ENCODE results near the gene CFAP53. TPM values are rescaled to one million over a fixed set of nuclear protein-coding genes. Genes with fewer than 3 reads are reported as not detected.
"Not testable (repeated sequence)": the region's sequence is repeated elsewhere in the genome, so short reads cannot be mapped to it uniquely, and the experiment has no call there.

CFAP53 gene
- total RNA-seq, 1 donor from 2014 or later = 1.2 TPM

GRCh38 chr18:50274044-50274442 is 7.7 kb upstream of the CFAP53 start:
- FAIRE-seq (no peak), DNase-seq (ENCODE audit: low spot score in 2 of 2) (no peak)

DNA sequence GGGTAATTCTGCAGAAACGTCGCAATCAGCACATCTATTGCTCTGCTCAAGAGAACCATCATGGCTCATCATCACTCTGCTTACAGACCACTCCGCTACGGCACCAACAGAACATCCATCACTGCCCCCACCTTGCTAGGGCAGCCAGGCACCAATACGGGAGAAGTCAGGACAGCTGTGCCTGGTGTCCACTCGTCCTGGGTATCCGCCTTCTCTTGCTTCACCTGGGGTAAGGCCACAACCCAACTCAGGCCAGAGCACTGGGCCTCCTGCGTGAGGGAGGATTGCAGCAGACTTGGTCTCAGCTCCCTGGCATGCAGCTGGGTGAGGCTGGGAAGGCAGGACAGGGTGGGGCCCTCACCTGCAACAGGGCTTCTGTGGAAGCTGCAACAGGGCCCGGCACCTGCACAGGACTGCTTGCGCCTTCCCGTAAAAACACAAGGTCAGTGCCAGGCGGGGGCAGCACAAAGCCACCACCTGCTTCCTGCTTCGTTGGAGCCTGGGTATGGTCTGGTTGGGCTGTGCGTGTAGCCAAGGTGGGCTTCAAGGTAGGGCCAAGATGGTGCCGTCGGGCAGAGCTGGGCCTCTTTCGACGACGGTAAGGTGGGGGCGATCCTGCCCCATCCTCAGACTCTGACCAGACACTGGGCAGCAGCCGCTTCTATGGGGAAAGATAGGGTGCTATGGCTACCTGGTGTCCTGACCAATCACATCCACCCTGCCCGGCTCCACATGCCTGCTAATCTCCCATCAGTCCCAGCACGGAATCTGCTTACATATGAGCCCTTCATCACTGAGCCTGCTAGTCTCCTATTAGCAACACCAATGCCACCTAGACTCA is 7.1 kb upstream of the CFAP53 start:
- DNase-seq (ENCODE audit: low spot score in 2 of 2) (no peak), FAIRE-seq (no peak)

DNA sequence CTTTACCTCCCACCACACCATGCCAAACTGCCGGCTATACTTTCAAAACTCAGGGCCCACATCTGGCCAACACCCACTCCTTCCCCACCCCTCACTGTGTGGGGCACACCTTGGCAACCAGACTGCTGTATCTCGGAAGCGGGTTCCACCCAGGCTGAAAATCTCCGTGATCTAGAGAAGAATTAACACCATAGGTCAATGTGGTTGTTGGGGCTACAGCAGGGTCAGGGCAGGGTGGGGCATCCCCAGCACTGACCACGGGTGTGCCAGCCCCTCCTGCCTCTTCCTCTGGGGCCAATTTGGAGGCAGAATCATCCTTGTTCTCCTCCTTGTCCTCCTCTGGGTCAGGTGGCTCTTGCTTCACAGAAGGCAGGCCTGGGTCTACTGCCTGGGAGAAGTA is 6.3 kb upstream of the CFAP53 start:
- no peak for DNase-seq (ENCODE audit: low spot score in 2 of 2)
- FAIRE-seq = no peak

- FAIRE-seq (no peak), DNase-seq (ENCODE audit: low spot score in 2 of 2) (peak in 1 of 2 donors; percentile 74)
These were observed 1.9 kb upstream of the CFAP53 start for GRCh38 chr18:50268022-50268747.

GRCh38 chr18:50262977-50263376 is 3.3 kb downstream of the CFAP53 start:
- DNase-seq (ENCODE audit: low spot score in 2 of 2) (no peak), FAIRE-seq (no peak)

- FAIRE-seq (no peak), DNase-seq (ENCODE audit: low spot score in 2 of 2) (no peak)
These were observed 15.4 kb downstream of the CFAP53 start for GRCh38 chr18:50250935-50251334.

GRCh38 chr18:50249576-50249975 is 16.7 kb downstream of the CFAP53 start:
- DNase-seq (ENCODE audit: low spot score in 2 of 2) = no peak
- FAIRE-seq = no peak

- no peak for FAIRE-seq
- DNase-seq (ENCODE audit: low spot score in 2 of 2) = no peak
These were observed 18.7 kb downstream of the CFAP53 start for GRCh38 chr18:50247561-50247960.

DNA sequence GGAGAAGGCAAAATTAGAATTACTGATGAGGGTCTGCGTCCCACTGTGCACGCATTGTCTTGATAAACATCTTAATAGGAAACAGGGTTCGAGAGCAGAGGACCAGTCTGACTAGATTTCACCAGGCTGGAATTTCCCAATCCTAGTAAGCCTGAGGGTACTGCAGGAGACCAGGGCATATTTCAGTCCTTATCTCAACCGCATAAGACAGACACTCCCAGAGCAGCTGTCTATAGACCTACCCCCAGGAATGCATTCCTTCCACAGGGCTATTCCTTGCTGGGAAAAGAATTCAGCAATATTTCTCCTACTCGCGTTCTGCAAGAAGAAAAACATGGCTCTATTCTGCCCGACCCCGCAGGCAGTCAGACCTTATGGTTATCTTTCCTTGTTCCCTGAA is 24.5 kb downstream of the CFAP53 start:
- not testable (repeated sequence) for FAIRE-seq; DNase-seq (ENCODE audit: low spot score in 2 of 2)

DNA sequence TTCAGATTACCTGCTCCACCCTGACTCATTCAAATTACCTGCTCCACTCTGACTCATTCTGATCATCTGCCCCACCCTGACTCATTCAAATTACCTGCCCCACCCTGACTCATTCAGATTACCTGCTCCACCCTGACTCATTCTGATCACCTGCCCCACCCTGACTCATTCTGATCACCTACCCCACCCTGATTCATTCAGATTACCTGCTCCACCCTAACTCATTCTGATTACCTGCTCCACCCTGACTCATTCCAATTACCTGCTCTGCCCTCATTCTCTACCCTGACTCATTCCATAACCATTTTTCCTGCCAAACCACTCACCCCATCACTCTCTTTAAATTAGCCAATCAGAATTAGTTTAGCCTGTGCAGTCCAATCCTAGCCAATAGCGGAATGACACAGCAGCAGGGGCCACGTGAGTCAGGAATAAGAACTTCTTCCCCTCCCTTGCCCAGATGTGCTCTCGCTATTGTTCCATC is 26.2 kb downstream of the CFAP53 start:
- DNase-seq (ENCODE audit: low spot score in 2 of 2) (no peak), FAIRE-seq (no peak)

DNA sequence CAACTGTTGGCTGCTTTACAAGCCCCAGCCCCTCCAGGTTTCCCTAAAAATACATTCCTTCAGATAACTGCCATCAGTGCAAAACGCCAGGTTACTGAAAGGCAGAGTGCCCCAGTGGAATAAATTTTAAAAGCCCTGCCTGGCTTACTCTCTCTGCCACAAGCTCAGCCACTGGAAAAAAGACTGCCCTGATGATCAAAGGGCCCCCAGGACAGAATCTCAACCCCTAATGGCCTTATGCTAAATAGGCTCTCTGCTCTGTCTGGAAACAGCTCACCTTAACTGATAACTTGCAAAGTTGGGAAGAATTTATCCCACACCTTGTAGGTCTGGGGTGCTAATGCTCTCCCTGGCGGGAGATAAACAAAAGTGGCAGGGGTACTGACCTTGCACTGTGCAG is 33.9 kb downstream of the CFAP53 start:
- DNase-seq (ENCODE audit: low spot score in 2 of 2) = no peak
- FAIRE-seq = no peak

DNA sequence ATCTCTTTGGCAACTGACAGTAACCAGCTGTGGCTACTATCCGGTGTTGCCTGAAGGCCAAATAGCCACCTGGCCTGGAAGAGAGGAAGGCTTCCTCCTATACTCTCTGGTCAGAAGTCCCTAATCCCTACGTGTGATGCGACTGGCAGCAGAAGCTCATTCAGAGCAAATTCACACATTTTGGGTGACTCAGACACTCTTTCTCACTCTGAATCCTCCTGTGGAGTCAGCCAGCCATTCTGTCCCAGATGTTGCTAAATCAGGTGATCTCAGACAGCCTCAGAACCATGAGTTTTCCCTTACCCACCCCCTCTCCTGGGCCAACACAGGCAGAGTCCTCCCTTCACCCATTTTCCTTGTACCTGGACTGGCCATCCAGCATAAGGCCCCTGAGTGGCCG is 34.7 kb downstream of the CFAP53 start:
- no peak for FAIRE-seq
- peak in 1 of 2 donors; percentile 7 for DNase-seq (ENCODE audit: low spot score in 2 of 2)

DNA sequence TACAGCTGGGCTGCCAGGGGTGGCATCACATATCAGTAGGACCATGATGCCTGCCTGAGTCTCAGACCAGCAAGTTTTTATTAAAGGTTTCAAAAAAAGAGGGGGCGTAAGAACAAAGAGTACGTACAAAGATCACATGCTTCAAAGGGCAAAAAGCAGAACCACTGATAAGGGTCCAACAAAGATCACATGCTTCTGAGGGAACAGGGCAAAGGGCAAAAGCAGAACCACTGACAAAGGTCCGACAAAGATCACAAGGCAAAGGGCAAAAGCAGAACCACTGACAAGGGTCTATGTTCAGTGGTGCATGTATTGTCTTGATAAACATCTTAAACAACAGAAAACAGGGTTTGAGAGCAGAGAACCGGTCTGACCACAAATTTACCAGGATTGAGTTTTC is 46.0 kb downstream of the CFAP53 start:
- FAIRE-seq; DNase-seq (ENCODE audit: low spot score in 2 of 2): not testable (repeated sequence)

DNA sequence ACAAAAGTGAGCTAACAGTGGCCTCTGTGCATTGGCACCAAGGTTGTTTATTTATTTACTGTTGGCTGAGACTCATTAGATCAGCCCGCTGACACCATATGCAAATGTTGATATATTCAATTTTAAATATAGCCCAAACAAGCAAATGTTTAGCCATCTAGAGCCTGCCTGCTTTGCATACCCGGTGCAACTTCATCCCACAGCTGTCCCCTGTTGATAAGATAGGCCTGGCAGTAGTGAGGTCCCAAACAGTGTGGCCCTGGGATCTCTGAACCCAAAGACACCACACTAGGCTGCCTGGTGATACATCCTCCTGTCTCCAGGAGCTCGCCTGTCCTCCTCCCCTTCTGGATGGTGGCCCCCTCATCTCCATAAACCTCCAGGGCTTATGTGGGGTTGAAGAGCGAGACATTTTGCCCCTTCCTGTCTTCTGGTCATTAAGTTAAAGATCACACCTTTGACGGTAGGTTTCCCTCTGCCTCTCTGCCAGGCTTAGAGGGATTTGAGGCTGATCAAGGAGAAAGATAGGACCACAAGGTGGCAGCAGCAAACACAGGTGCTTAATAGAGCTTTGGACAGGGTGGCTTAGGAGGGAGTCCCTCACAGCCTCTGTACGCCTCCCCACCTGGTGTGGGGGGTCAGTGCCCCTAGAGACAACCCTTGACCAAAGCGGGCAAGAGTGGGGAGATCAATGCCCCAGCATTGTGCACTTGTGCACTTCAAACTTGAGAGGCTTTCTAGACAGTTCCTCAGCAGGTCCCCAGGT is 47.7 kb downstream of the CFAP53 start:
- FAIRE-seq = no peak
- DNase-seq (ENCODE audit: low spot score in 2 of 2) = no peak

DNA sequence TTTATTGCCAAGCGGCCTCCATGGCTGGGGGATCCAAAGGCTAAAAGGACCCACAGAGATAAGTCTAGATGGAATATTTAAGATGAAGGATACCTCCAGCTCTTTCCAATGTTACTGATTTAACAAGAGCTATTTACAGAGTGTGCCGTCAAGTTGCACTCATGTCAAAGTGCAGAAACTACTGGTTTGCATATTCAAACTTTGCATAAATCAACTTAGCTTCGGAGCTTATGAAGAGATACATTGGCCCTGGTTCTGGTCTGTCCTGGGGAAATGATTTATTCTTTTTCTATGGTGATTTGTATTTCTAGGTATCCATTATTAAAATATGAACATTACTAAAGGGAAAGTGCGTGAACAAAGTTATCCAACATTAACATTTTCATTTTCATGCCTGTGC is 57.0 kb downstream of the CFAP53 start:
- FAIRE-seq (no peak), DNase-seq (ENCODE audit: low spot score in 2 of 2) (no peak)

GRCh38 chr18:50207722-50208121 is 58.6 kb downstream of the CFAP53 start:
- FAIRE-seq = no peak
- no peak for DNase-seq (ENCODE audit: low spot score in 2 of 2)

- DNase-seq (ENCODE audit: low spot score in 2 of 2) (peak in 1 of 2 donors; percentile 59), FAIRE-seq (no peak)
These were observed 62.3 kb downstream of the CFAP53 start for GRCh38 chr18:50203801-50204604.

DNA sequence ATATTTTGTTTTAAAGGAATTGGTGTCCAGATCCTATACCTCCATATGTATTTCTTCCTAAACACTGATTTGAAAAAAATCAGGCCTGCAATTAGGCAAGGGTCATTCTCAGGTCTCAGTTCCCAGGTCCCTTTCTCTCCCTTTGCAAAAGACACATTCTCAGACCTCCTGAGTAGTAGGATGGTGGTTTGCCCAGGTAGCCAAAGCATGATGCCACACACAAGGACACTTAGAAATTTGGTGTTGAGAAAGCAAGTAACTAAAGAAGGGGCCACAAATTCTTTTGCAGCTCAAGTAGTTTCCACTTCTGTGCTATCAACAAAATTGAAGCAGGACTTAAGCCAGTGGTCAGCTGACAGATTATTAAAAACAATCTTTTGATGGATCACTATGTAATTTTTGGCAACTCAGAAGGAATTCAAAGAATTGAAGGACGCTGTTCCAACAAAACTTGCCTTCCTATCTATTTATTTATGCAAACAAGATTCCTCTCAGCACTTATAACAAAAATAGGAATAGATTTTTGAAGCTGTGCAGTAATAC is 64.7 kb downstream of the CFAP53 start:
- no peak for DNase-seq (ENCODE audit: low spot score in 2 of 2)
- FAIRE-seq = no peak

DNA sequence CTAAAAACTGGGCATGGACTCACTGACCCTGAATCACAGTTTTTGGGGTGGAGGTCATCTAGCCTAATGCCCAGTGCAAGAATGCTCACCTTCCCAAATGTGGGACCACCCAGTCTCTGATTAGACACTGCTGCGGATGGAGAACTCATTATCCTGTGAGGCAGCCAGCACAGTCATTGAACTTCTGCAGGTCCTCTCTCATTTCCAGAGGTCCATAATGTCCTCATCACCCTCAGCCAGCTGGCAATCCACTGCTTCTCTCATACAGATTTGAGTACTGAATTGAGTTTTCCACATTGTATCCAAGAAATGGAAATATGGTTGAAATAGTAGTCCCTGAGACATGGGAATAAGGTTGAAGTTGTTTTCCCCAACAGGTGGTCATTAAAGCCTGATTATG is 66.4 kb downstream of the CFAP53 start:
- DNase-seq (ENCODE audit: low spot score in 2 of 2) = no peak
- FAIRE-seq = no peak

DNA sequence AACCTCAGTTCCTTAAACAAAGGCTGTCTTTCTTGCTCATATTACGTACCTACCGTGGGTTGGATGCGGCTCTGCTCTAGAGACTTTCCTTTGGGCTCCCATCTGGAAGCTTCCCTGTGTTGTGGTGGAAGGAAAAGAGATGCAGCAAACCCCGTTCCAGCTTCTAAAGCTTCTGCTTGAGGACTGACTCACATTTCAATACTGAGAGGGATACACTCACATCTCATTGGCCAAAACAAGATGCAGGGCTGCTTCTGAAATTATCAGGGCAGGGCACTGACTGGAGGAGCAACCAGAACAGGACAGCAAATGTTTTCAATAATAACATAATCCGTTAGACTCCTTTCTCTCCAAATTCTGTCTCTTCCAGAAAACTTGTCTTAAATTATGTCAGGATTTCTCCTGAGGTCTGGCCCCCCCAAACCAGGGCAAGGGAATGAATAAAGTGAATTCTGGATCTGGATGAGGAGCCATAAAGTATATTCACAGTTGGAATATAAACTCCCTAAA is 66.9 kb downstream of the CFAP53 start:
- DNase-seq (ENCODE audit: low spot score in 2 of 2) (no peak), FAIRE-seq (no peak)

All from frontal cortex (tissue), 4 donors.